Measurements from ENCODE around the gene RNF149.
"Not testable (repeated sequence)": the region's sequence is repeated elsewhere in the genome, so short reads cannot be mapped to it uniquely, and the experiment has no call there.

The RNF149 gene

GRCh38 chr2:101354420-101355311 lies 46.2 kb upstream of the RNF149 start:
- no peak for DNase-seq
- H3K18ac ChIP-seq (ENCODE audit: low read length): no peak overlapping the region
- no peak overlapping the region for H3K4ac ChIP-seq (ENCODE audit: low read depth, low read length)
- no peaks in the 10 kb centered on the region for H3K79me2 ChIP-seq (ENCODE audit: control insufficient read depth, insufficient read depth, low read length)
- no peak overlapping the region for H2BK15ac ChIP-seq (replicated peaks; ENCODE audit: low read depth)
- no peak overlapping the region for H4K8ac ChIP-seq (ENCODE audit: low read depth, low read length)
- H3K4me3 ChIP-seq (ENCODE audit: low read length): no peak overlapping the region
- H3K27ac ChIP-seq (ENCODE audit: low read depth, low read length): no peak overlapping the region
- H3K27me3 ChIP-seq (ENCODE audit: insufficient read depth, low read length, poor library complexity): no peaks in the 10 kb centered on the region
- H2AK5ac ChIP-seq (ENCODE audit: low read length): no peak overlapping the region
- no peak overlapping the region for H2BK5ac ChIP-seq (ENCODE audit: low read length)
- no peak overlapping the region for H3K4me2 ChIP-seq (ENCODE audit: low read length)
- H2BK120ac ChIP-seq (ENCODE audit: low read depth, low read length): no peak overlapping the region
- no peaks in the 10 kb centered on the region for H3K36me3 ChIP-seq (ENCODE audit: control insufficient read depth, insufficient read depth, low read length)
- peaks cover under 1% of the 10 kb centered on the region for H3K4me1 ChIP-seq (ENCODE audit: control insufficient read depth, low read depth, low read length)
- H3K79me1 ChIP-seq (ENCODE audit: low read length): no peaks in the 10 kb centered on the region
- H3K23ac ChIP-seq (ENCODE audit: low read length): no peak overlapping the region
- H4K5ac ChIP-seq (ENCODE audit: low read length): no peak overlapping the region
- no peak overlapping the region for H3K56ac ChIP-seq (ENCODE audit: low read length)
- no peak overlapping the region for H3K9ac ChIP-seq (ENCODE audit: low read length)
- WGBS (ENCODE audit: extremely low coverage, insufficient coverage, low lambda C conversion rate): no CpG with 5 or more reads among the region's 21 CpGs

- not testable (repeated sequence) for H2AK5ac ChIP-seq (ENCODE audit: low read length)
These were observed 44.1 kb upstream of the RNF149 start for GRCh38 chr2:101352631-101353030.

GRCh38 chr2:101351207-101351606 lies 42.7 kb upstream of the RNF149 start:
- H3K9ac ChIP-seq (ENCODE audit: low read length): no peak overlapping the region
- H3K36me3 ChIP-seq (ENCODE audit: control insufficient read depth, insufficient read depth, low read length): no peaks in the 10 kb centered on the region
- H3K18ac ChIP-seq (ENCODE audit: low read length): no peak overlapping the region
- H3K4me2 ChIP-seq (ENCODE audit: low read length): no peak overlapping the region
- H4K5ac ChIP-seq (ENCODE audit: low read length): no peak overlapping the region
- H2AK5ac ChIP-seq (ENCODE audit: low read length): no peak overlapping the region
- H2BK15ac ChIP-seq (replicated peaks; ENCODE audit: low read depth): no peak overlapping the region
- no CpG with 5 or more reads among the region's 7 CpGs for WGBS (ENCODE audit: extremely low coverage, insufficient coverage, low lambda C conversion rate)
- no peak overlapping the region for H3K4me3 ChIP-seq (ENCODE audit: low read length)
- no peaks in the 10 kb centered on the region for H3K79me1 ChIP-seq (ENCODE audit: low read length)
- no peak overlapping the region for H3K23ac ChIP-seq (ENCODE audit: low read length)
- no peak overlapping the region for H3K4ac ChIP-seq (ENCODE audit: low read depth, low read length)
- H2BK5ac ChIP-seq (ENCODE audit: low read length): no peak overlapping the region
- H3K27me3 ChIP-seq (ENCODE audit: insufficient read depth, low read length, poor library complexity): no peaks in the 10 kb centered on the region
- H4K8ac ChIP-seq (ENCODE audit: low read depth, low read length): no peak overlapping the region
- H2BK120ac ChIP-seq (ENCODE audit: low read depth, low read length): no peak overlapping the region
- H3K4me1 ChIP-seq (ENCODE audit: control insufficient read depth, low read depth, low read length): no peaks in the 10 kb centered on the region
- DNase-seq: no peak
- H3K79me2 ChIP-seq (ENCODE audit: control insufficient read depth, insufficient read depth, low read length): no peaks in the 10 kb centered on the region
- no peak overlapping the region for H3K56ac ChIP-seq (ENCODE audit: low read length)
- no peak overlapping the region for H3K27ac ChIP-seq (ENCODE audit: low read depth, low read length)

More at GRCh38 chr2:101352631-101353030, 44.1 kb upstream of the RNF149 start:
- not testable (repeated sequence) for H2BK5ac ChIP-seq (ENCODE audit: low read length); H3K18ac ChIP-seq (ENCODE audit: low read length); H3K4me1 ChIP-seq (ENCODE audit: control insufficient read depth, low read depth, low read length); DNase-seq; H3K9ac ChIP-seq (ENCODE audit: low read length); H3K4me3 ChIP-seq (ENCODE audit: low read length); H4K8ac ChIP-seq (ENCODE audit: low read depth, low read length); H3K79me1 ChIP-seq (ENCODE audit: low read length); H2BK120ac ChIP-seq (ENCODE audit: low read depth, low read length); H3K27me3 ChIP-seq (ENCODE audit: insufficient read depth, low read length, poor library complexity); H3K4me2 ChIP-seq (ENCODE audit: low read length); H3K27ac ChIP-seq (ENCODE audit: low read depth, low read length); H3K4ac ChIP-seq (ENCODE audit: low read depth, low read length); H3K79me2 ChIP-seq (ENCODE audit: control insufficient read depth, insufficient read depth, low read length); H3K36me3 ChIP-seq (ENCODE audit: control insufficient read depth, insufficient read depth, low read length); H3K23ac ChIP-seq (ENCODE audit: low read length); H3K56ac ChIP-seq (ENCODE audit: low read length); H4K5ac ChIP-seq (ENCODE audit: low read length); H2BK15ac ChIP-seq (replicated peaks; ENCODE audit: low read depth)
- no CpG with 5 or more reads among the region's 4 CpGs for WGBS (ENCODE audit: extremely low coverage, insufficient coverage, low lambda C conversion rate)

GRCh38 chr2:101349893-101350662 lies 41.6 kb upstream of the RNF149 start:
- no peak overlapping the region for H3K4ac ChIP-seq (ENCODE audit: low read depth, low read length)
- no peak overlapping the region for H3K9ac ChIP-seq (ENCODE audit: low read length)
- H4K8ac ChIP-seq (ENCODE audit: low read depth, low read length): no peak overlapping the region
- H3K56ac ChIP-seq (ENCODE audit: low read length): no peak overlapping the region
- no peak overlapping the region for H2BK15ac ChIP-seq (replicated peaks; ENCODE audit: low read depth)
- no peak for DNase-seq
- no peak overlapping the region for H3K4me3 ChIP-seq (ENCODE audit: low read length)
- no peaks in the 10 kb centered on the region for H3K27me3 ChIP-seq (ENCODE audit: insufficient read depth, low read length, poor library complexity)
- H3K4me1 ChIP-seq (ENCODE audit: control insufficient read depth, low read depth, low read length): no peaks in the 10 kb centered on the region
- H3K18ac ChIP-seq (ENCODE audit: low read length): no peak overlapping the region
- H4K5ac ChIP-seq (ENCODE audit: low read length): no peak overlapping the region
- H2AK5ac ChIP-seq (ENCODE audit: low read length): no peak overlapping the region
- H2BK120ac ChIP-seq (ENCODE audit: low read depth, low read length): no peak overlapping the region
- no peak overlapping the region for H3K27ac ChIP-seq (ENCODE audit: low read depth, low read length)
- no CpG with 5 or more reads among the region's 7 CpGs for WGBS (ENCODE audit: extremely low coverage, insufficient coverage, low lambda C conversion rate)
- no peak overlapping the region for H2BK5ac ChIP-seq (ENCODE audit: low read length)
- no peak overlapping the region for H3K23ac ChIP-seq (ENCODE audit: low read length)
- no peaks in the 10 kb centered on the region for H3K79me2 ChIP-seq (ENCODE audit: control insufficient read depth, insufficient read depth, low read length)
- no peaks in the 10 kb centered on the region for H3K36me3 ChIP-seq (ENCODE audit: control insufficient read depth, insufficient read depth, low read length)
- no peaks in the 10 kb centered on the region for H3K79me1 ChIP-seq (ENCODE audit: low read length)
- H3K4me2 ChIP-seq (ENCODE audit: low read length): no peak overlapping the region

DNA sequence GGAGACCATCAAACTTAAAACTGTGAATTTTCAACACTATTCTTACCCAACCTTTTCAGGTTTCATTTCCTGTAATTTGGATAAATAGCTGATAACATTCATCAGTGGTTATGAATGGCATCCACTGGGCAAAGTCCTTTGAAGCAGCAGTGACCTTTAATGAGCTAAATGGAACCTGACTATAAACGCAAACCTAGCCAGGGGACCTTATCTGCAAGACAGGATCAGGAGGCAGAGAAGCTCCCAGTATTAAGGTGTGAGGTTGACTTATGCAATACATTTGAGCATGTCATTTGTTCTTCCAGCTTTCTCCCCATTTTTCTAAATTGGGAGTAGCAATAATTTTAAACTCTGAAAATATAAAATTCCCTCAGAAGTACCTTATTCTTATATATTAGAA lies 40.4 kb upstream of the RNF149 start:
- Histone ChIP-seq H2BK5ac (ENCODE audit: low read length) (no peak overlapping the region), H3K4me2 (ENCODE audit: low read length) (no peak overlapping the region), H3K36me3 (ENCODE audit: control insufficient read depth, insufficient read depth, low read length) (no peaks in the 10 kb centered on the region), H3K18ac (ENCODE audit: low read length) (no peak overlapping the region), H4K5ac (ENCODE audit: low read length) (no peak overlapping the region), H3K56ac (ENCODE audit: low read length) (no peak overlapping the region), H3K79me2 (ENCODE audit: control insufficient read depth, insufficient read depth, low read length) (no peaks in the 10 kb centered on the region), H2AK5ac (ENCODE audit: low read length) (no peak overlapping the region), H3K23ac (ENCODE audit: low read length) (no peak overlapping the region), H2BK15ac (replicated peaks; ENCODE audit: low read depth) (no peak overlapping the region), H3K9ac (ENCODE audit: low read length) (no peak overlapping the region), H3K27me3 (ENCODE audit: insufficient read depth, low read length, poor library complexity) (no peaks in the 10 kb centered on the region), H4K8ac (ENCODE audit: low read depth, low read length) (no peak overlapping the region), H3K27ac (ENCODE audit: low read depth, low read length) (no peak overlapping the region), H2BK120ac (ENCODE audit: low read depth, low read length) (no peak overlapping the region), H3K4me3 (ENCODE audit: low read length) (no peak overlapping the region), H3K4ac (ENCODE audit: low read depth, low read length) (no peak overlapping the region), H3K4me1 (ENCODE audit: control insufficient read depth, low read depth, low read length) (no peaks in the 10 kb centered on the region), H3K79me1 (ENCODE audit: low read length) (no peaks in the 10 kb centered on the region)
- WGBS (ENCODE audit: extremely low coverage, insufficient coverage, low lambda C conversion rate): no CpG with 5 or more reads among the region's 1 CpG
- DNase-seq: no peak
